H9 (cell line): ENCODE results near the gene PIK3C2A. TPM values are rescaled to one million over a fixed set of nuclear protein-coding genes. Genes with fewer than 3 reads are reported as not detected.
A peak's percentile ranks its signal among the peaks of the same experiment; 100 is the strongest.

Experiments used
- DNase-seq: peaks from one replicate; pipeline ENCODE4 v3.0.0-alpha.2; 2017
- H2AFZ ChIP-seq: one replicate; pipeline ENCODE4 v1.6.1; 2013; ENCODE audit warnings: mild to moderate bottlenecking, low read length, control low read depth, moderate library complexity
- H2AK5ac ChIP-seq: 2 replicates; pipeline ENCODE4 v1.6.1; 2013; ENCODE audit warnings: low read length, control low read depth, mixed read lengths; ENCODE audit not compliant: insufficient read length
- H2BK120ac ChIP-seq: one replicate; pipeline ENCODE4 v1.6.1; 2013; ENCODE audit warnings: low read depth, mild to moderate bottlenecking, low read length, control low read depth, inconsistent platforms; ENCODE audit not compliant: poor library complexity, severe bottlenecking
- H2BK12ac ChIP-seq: 2 replicates; pipeline ENCODE4 v1.6.1; 2013; ENCODE audit warnings: low read length, control low read depth, mixed read lengths, low read depth; ENCODE audit not compliant: insufficient read length
- H2BK15ac ChIP-seq: 2 replicates; pipeline ENCODE4 v1.6.1; 2013; ENCODE audit warnings: low read depth, low read length, control low read depth
- H2BK20ac ChIP-seq: one replicate; pipeline ENCODE4 v1.6.1; 2013; ENCODE audit warnings: low read depth, mild to moderate bottlenecking, low read length, control low read depth, inconsistent platforms; ENCODE audit not compliant: poor library complexity, severe bottlenecking
- H2BK5ac ChIP-seq: 2 replicates; pipeline ENCODE4 v1.6.1; 2013; ENCODE audit warnings: low read length, control low read depth, mixed read lengths; ENCODE audit not compliant: insufficient read length
- H3K14ac ChIP-seq: 2 replicates; pipeline ENCODE4 v1.6.1; 2013; ENCODE audit warnings: low read length, control low read depth; ENCODE audit not compliant: insufficient read depth
- H3K18ac ChIP-seq: 2 replicates; pipeline ENCODE4 v1.6.1; 2013; ENCODE audit warnings: low read depth, mild to moderate bottlenecking, mixed read lengths, low read length, control low read depth; ENCODE audit not compliant: insufficient read length
- H3K23ac ChIP-seq: 2 replicates; pipeline ENCODE4 v1.6.1; 2013; ENCODE audit warnings: low read length, control low read depth, mixed read lengths, low read depth; ENCODE audit not compliant: insufficient read length
- H3K23me2 ChIP-seq: 2 replicates; pipeline ENCODE4 v1.6.1; 2013; ENCODE audit warnings: low read depth, mild to moderate bottlenecking, mixed read lengths, low read length, control low read depth; ENCODE audit not compliant: insufficient read length, poor library complexity, severe bottlenecking
- H3K27ac ChIP-seq: 2 replicates; pipeline ENCODE4 v1.5.1; 2013; ENCODE audit warnings: low read length, control low read depth, mixed read lengths, low read depth; ENCODE audit not compliant: insufficient read length
- H3K27me3 ChIP-seq: 2 replicates; pipeline ENCODE4 v1.6.1; 2013; ENCODE audit warnings: low read length, control low read depth, inconsistent platforms; ENCODE audit not compliant: insufficient read depth
- H3K4ac ChIP-seq: 2 replicates; pipeline ENCODE4 v1.6.1; 2013; ENCODE audit warnings: low read depth, mild to moderate bottlenecking, control low read depth, inconsistent platforms, low read length, moderate library complexity
- H3K4me1 ChIP-seq: 2 replicates; pipeline ENCODE4 v1.6.1; 2013; ENCODE audit warnings: low read length, control low read depth, inconsistent platforms; ENCODE audit not compliant: insufficient read depth
- H3K4me2 ChIP-seq: 2 replicates; pipeline ENCODE4 v1.6.1; 2013; ENCODE audit warnings: low read length, control low read depth, mixed read lengths; ENCODE audit not compliant: insufficient read length, insufficient read depth
- H3K56ac ChIP-seq: 2 replicates; pipeline ENCODE4 v1.6.1; 2013; ENCODE audit warnings: low read depth, mild to moderate bottlenecking, mixed read lengths, low read length, control low read depth; ENCODE audit not compliant: insufficient read length
- H3K79me1 ChIP-seq: 2 replicates; pipeline ENCODE4 v1.6.1; 2013; ENCODE audit warnings: low read depth, mild to moderate bottlenecking, moderate library complexity, low read length, control low read depth, inconsistent platforms; ENCODE audit not compliant: insufficient read depth, poor library complexity, severe bottlenecking
- H3K79me2 ChIP-seq: 2 replicates; pipeline ENCODE4 v1.6.1; 2013; ENCODE audit warnings: low read length, control low read depth, inconsistent platforms; ENCODE audit not compliant: insufficient read depth
- H3K9ac ChIP-seq: 2 replicates; pipeline ENCODE4 v1.6.1; 2013; ENCODE audit warnings: low read length, control low read depth, mixed read lengths; ENCODE audit not compliant: insufficient read length; ENCODE audit errors: extremely low read depth
- H3K9me3 ChIP-seq: one replicate; pipeline ENCODE4 v1.6.1; 2013; ENCODE audit warnings: low read depth, low read length, inconsistent platforms; ENCODE audit not compliant: control insufficient read depth
- H3T11ph ChIP-seq: one replicate; pipeline ENCODE4 v1.6.1; 2013; ENCODE audit warnings: mild to moderate bottlenecking, low read length, control low read depth, inconsistent platforms
- H4K20me1 ChIP-seq: one replicate; pipeline ENCODE4 v1.6.1; 2013; ENCODE audit not compliant: control insufficient read depth, insufficient read length, insufficient read depth
- H4K5ac ChIP-seq: 2 replicates; pipeline ENCODE4 v1.6.1; 2013; ENCODE audit warnings: low read depth, mild to moderate bottlenecking, mixed read lengths, low read length, control low read depth; ENCODE audit not compliant: insufficient read length
- H4K8ac ChIP-seq: replicated peaks from 2 replicates; pipeline ENCODE4 v1.6.1; 2013; ENCODE audit warnings: low read length, control low read depth, mixed read lengths, low read depth; ENCODE audit not compliant: insufficient read length
- H4K91ac ChIP-seq: 2 replicates; pipeline ENCODE4 v1.6.1; 2013; ENCODE audit warnings: low read depth, mild to moderate bottlenecking, moderate library complexity, mixed read lengths, low read length, control low read depth; ENCODE audit not compliant: insufficient read length
- H3K27ac Mint-ChIP-seq, 3 experiments: 2 replicates in 2 of 3; 3 replicates in 1 of 3; pipeline ENCODE4 v1.8.0; 2020 to 2021; ENCODE audit warnings: mixed read lengths in 3 of 3, mild to moderate bottlenecking in 1 of 3, moderate library complexity in 1 of 3
- H3K27me3 Mint-ChIP-seq: 2 replicates; pipeline ENCODE4 v1.8.0; 2021; ENCODE audit warnings: low read depth, mild to moderate bottlenecking, moderate library complexity, mixed read lengths
- H3K36me3 Mint-ChIP-seq, 3 experiments: 2 replicates in 2 of 3; 3 replicates in 1 of 3; pipeline ENCODE4 v1.8.0; 2020 to 2021; ENCODE audit warnings: low read depth in 3 of 3, mixed read lengths in 3 of 3; ENCODE audit not compliant: insufficient read depth in 1 of 3
- H3K4me1 Mint-ChIP-seq, 2 experiments: 2 replicates each; pipeline ENCODE4 v1.8.0; 2020; ENCODE audit warnings: mixed read lengths in 2 of 2
- H3K4me3 Mint-ChIP-seq, 2 experiments: 2 replicates in 1 of 2; 3 replicates in 1 of 2; pipeline ENCODE4 v1.8.0; 2020 to 2021; ENCODE audit warnings: mild to moderate bottlenecking in 2 of 2, mixed read lengths in 2 of 2, moderate library complexity in 1 of 2
- H3K9me3 Mint-ChIP-seq, 2 experiments: 2 replicates in 1 of 2; 3 replicates in 1 of 2; pipeline ENCODE4 v1.8.0; 2020; ENCODE audit warnings: mild to moderate bottlenecking in 2 of 2, mixed read lengths in 2 of 2, moderate library complexity in 1 of 2
- WGBS: extraction: QIAGEN DNeasy Blood & Tissue Kit; methylation state at CpG from one replicate; pipeline ENCODE4 v1.1.7; 2013; ENCODE audit warnings: missing lambda C conversion rate, low lambda C conversion rate, mixed read lengths; ENCODE audit not compliant: insufficient read length; ENCODE audit errors: extremely low coverage; 5-methylcytosine and 5-hydroxymethylcytosine counted together
- total RNA-seq: library from RNA; stranded (reverse); gene quantifications from 2 replicates; pipeline ENCODE4 v1.2.1, GENCODE V29; 2021
- TF ChIP-seq, protein P1 (sequence below): fragments of 200-600 bp; sonication (generic); conservative IDR thresholded peaks from 3 replicates; pipeline ENCODE4 v1.8.0; 2021; ENCODE audit warnings: antibody characterized with exemption, mild to moderate bottlenecking

Gene PIK3C2A
- total RNA-seq, 1 experiment from 2014 or later, result 82.6 TPM

DNA sequence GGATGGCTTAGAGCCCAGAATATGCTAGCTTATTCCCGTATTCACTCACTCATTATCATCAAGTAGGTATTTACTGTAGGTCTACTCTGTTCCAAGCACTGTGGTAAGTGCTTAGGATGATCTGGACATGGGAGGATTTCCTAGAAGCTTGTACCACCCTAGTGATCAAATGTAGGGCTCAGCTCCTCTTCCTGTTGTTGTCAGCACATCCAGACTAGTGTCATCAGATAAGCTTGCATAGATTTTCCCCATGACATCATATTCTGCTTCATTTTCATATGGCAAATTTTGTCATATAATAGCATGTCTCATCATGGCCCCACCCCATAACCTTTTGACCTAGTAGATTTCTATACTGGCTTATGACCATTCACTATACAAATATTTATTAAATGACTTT is 49.4 kb upstream of the PIK3C2A start:
- Histone ChIP-seq H2BK120ac (no peak overlapping the region), H3K27ac (no peak overlapping the region), H3T11ph (no peak overlapping the region), H2AK5ac (no peak overlapping the region), H3K56ac (no peak overlapping the region), H3K18ac (no peak overlapping the region), H3K4me2 (no peak overlapping the region), H3K23ac (no peak overlapping the region), H2BK20ac (no peak overlapping the region), H3K23me2 (no peaks in the 10 kb centered on the region), H3K9ac (no peak overlapping the region), H3K9me3 (no peaks in the 10 kb centered on the region), H4K91ac (no peak overlapping the region), H2AFZ (no peak overlapping the region), H4K20me1 (no peaks in the 10 kb centered on the region), H2BK12ac (no peak overlapping the region), H2BK5ac (no peak overlapping the region), H3K14ac (0 out of 2 replicates have a peak overlapping the region, but pooled peaks have one; percentile 57), H3K79me1 (no peaks in the 10 kb centered on the region), H2BK15ac (no peak overlapping the region), H3K79me2 (no peaks in the 10 kb centered on the region), H3K4me1 (no peaks in the 10 kb centered on the region), H4K5ac (no peak overlapping the region), H3K4ac (no peak overlapping the region), H4K8ac (no peak overlapping the region), H3K27me3 (no peaks in the 10 kb centered on the region)
- TF ChIP-seq, protein P1, sequence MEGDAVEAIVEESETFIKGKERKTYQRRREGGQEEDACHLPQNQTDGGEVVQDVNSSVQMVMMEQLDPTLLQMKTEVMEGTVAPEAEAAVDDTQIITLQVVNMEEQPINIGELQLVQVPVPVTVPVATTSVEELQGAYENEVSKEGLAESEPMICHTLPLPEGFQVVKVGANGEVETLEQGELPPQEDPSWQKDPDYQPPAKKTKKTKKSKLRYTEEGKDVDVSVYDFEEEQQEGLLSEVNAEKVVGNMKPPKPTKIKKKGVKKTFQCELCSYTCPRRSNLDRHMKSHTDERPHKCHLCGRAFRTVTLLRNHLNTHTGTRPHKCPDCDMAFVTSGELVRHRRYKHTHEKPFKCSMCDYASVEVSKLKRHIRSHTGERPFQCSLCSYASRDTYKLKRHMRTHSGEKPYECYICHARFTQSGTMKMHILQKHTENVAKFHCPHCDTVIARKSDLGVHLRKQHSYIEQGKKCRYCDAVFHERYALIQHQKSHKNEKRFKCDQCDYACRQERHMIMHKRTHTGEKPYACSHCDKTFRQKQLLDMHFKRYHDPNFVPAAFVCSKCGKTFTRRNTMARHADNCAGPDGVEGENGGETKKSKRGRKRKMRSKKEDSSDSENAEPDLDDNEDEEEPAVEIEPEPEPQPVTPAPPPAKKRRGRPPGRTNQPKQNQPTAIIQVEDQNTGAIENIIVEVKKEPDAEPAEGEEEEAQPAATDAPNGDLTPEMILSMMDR, result no peak
- Mint-ChIP-seq H3K27ac (no peak overlapping the region; a peak in 1 of 7 replicates), H3K27me3 (peaks cover 5% of the 10 kb centered on the region), H3K36me3 (no peaks in the 10 kb centered on the region), H3K9me3 (no peaks in the 10 kb centered on the region), H3K4me3 (no peak overlapping the region), H3K4me1 (no peaks in the 10 kb centered on the region)
- no CpG with 5 or more reads among the region's 1 CpG for WGBS
- DNase-seq, result no peak
